Measurements from ENCODE around the gene UGT1A10.

Gene UGT1A10

DNA sequence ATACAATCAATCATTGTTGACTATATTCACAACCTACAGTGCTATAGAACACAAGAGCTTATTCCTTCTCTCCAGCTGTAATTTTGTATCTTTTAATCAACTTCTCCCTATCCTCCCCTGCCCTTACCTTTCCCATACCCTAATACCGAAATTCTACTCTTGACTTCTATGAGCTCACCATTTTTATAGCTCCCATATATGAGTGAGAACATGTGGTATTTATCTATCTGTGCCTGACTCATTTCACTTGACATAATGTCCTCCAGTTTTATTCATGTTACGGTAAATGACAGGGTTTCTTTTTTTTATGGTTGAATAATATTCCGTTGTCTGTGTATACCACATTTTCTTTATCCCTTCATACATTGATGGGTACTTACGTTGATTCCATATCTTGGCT, 144.5 kb downstream of the UGT1A10 start:
- DNase-seq, result no peak

DNA sequence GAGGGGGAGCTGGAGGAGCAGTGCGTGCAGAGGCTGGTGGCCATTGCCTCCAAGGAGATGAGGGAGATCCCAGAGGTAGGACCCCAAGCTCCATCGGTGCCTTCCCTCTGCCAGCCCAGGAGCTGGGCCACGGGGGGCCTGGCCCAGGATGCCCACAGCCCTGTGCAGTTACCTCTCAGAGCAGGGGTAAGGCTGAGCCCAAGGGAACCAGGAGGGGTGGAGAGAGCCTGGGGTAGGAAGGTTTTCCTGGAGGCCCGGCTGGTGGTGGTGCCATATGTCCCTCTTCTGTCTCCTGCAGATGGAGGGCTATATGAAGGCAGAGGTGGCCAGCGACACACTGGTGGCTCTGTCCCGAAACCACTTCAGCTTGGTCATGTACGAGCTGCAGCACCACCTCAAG, 153.3 kb downstream of the UGT1A10 start:
- DNase-seq, result no peak

DNA sequence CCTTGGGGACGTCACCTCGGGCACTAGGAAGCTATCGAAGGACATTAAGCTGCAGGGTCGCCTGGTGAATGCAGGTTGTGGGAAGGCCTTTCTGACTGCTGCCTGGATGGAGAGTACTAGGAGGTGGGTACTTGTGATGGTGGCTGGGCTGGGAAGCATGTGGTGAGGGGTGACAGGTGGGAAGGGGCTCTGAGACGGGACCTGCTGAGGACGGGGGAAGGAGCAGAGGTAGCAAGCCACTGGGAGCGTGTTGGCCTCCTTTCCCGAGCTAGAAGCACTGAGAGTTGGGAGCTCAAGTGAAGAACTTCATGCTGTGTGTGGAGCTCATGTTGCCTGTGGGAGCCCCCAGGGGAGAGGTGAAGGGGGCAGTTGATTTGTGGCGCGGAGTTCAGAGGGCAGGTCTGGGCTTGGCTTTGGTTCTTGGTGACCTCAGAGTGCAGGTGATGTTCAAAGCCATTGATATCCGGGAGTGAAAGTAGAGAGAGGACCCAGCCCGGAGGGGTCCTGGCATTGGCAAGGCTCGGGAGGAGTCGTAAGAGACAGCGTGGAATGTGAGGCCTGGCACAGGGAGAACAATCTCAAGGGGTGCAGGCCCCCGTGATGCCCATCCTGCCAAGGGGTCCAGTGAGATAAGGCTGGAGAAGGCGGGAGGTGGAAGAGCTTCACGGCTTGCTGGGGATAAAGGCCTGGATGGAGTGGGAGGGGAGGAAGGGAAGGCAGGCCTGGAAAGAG, 155.1 kb downstream of the UGT1A10 start:
- no peak for DNase-seq

- no peak for DNase-seq
Measured at GRCh38 chr2:233791883-233792329, 155.7 kb downstream of the UGT1A10 start.

DNA sequence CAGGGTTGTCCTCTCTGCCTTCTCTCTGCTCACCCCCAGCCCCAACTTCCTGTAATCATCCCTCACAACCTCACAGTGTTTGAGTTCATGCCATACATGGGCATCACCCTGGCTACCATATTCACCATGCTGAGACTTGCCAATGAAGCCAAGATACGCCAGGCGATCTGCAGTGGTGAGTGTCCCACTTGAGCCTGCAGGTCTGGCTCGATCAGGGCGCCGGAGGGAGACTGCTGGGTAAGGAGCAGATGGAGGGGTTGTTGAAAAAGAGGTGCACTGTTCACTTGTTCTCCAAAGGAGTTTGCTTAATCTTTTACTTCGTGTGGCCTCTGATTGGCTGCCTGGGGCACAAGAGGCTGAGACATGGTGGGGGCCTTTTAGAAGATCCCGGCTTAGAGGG, 156.5 kb downstream of the UGT1A10 start:
- DNase-seq, result no peak

- no peak for DNase-seq
Measured at GRCh38 chr2:233793465-233794127, 157.3 kb downstream of the UGT1A10 start.

DNA sequence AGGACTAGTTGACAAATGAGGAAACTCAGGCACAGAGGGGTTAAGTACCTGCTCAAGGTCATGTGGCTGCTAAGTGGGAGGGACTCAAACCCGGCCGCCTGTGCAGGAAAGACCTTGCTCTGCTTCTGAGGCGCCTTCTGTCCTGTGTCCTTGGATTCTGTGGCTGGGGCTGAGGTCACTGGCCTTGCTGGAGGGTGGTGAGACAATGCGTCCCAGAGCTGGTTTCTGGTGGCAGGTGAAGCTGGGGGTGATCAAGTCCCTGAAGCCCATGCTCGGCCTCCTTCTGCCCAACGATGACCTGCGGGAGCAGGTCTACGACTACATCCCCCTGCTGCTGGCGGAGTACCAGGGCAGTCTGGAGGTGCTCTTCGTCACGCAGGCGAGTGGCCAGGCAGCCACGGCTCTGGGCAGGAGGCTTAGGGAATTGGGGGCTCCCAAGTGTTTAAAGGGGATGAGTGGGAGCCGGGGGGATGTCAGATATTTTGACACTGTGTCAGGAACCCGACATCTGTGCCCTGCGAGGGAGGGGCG, 157.9 kb downstream of the UGT1A10 start:
- no peak for DNase-seq

- DNase-seq, result no peak
Measured at GRCh38 chr2:233795735-233796171, 159.5 kb downstream of the UGT1A10 start.

DNA sequence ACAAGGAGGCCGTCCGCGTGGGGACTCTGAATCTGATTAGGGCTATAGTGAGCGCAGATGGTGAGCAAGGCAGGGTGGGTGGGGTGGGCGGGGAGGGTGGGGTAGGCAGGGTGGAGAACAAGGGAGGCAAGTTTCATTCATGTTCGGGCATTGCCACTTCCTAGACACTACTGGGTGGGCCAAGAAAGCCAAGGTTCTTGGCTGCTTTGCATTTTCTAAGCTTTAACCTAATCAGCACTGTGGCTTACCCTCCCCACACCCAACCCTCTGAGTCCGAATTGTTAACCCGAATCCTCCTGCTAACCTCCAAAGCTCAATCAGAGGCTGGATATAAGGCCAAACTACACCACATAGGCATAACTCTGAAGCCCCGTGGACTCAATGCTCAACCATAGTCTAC, 160.0 kb downstream of the UGT1A10 start:
- no peak for DNase-seq

- no peak for DNase-seq
Measured at GRCh38 chr2:233798335-233799086, 162.3 kb downstream of the UGT1A10 start.

- no peak for DNase-seq
Measured at GRCh38 chr2:233799087-233799665, 162.9 kb downstream of the UGT1A10 start.

- no peak for DNase-seq
Measured at GRCh38 chr2:233799716-233800115, 163.5 kb downstream of the UGT1A10 start.

GRCh38 chr2:233800208-233800607, 164.0 kb downstream of the UGT1A10 start:
- DNase-seq, result no peak

DNA sequence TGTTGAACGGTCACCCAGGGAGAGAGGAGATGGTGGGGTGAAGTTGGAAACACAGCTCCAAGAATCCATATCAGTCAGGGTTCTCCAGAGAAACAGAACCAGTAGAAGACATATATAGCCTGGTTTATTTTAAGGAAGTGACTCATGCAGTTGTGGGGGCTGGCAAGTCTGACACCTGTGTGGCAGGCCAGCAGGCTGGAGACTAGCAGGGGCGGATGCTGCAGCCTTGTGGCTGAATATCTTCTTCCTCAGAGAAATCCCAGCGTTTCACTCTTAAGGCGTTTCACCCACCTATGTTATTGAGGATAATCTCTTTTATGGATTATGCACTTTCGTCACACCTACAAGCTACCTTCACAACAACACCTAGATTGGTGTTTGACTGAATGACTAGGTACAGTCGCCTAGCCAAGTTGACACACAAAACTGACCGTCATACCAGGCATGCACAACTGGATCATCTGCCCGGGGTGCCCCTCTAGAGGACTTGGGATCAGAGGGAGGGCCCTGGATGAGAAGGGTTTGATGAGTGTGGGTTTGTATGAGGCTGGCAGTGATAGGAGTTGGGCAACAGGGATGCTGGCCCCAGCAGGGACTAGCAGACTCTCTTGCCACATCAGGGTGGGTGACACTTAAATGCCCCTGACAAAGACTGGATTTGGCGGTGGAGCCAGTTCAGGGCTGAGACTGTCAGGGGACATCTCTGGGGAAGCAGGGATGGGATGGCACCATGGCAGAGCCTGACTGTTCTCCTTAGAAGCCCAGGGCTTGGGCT, 165.3 kb downstream of the UGT1A10 start:
- DNase-seq, result no peak

DNA sequence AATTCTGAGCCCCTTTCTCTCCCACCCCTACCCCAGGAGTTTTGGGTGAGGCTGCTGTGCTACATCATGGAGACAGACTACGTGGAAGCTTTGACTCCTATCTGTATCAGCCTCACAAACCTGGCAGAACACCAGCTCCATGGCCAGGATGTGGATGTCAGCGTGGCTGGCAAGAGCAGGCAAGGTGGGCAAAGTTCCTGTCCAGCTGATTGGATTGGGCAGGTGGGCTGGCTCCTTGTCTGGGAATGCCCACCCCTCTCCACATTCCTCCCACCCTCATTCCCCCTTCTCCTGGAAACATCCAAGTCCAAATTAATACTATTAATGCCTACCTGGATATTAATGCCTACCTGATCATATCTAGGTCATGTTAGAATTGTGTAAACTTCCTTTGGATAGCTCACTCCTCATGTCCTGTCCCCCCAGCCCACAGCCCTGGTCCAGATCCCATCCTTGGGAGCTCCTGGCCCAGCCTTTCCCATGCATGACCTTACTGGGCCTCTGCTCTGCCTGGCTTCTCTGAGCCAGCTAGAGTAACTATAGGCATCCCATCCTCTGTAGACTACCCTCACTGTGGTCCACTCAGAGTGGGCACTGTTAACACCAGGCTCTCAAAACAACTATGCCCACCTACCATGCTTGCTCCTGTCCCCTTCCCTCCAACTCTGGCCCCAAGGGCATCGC, 166.0 kb downstream of the UGT1A10 start:
- no peak for DNase-seq

GRCh38 chr2:233803292-233803911, 167.2 kb downstream of the UGT1A10 start:
- DNase-seq, result no peak

DNA sequence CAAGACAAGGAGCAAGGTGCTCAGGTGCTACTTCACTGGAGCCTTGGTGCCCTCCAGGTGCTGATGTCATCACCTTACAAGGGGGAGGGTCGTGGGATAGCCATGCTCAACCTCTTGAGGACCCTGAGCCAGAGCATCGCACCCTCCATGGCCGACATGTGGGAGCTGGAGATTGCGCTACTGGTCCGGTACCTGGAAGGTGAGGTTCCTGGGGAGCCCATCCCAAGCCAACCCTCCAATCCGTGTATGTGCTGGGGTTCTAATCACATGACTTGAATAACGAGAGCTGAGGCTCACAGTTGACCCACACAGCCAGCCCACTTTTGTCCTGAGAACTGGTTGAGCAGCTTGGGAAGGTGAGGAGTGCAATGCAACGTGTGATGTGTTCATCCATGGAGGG, 167.7 kb downstream of the UGT1A10 start:
- no peak for DNase-seq

DNA sequence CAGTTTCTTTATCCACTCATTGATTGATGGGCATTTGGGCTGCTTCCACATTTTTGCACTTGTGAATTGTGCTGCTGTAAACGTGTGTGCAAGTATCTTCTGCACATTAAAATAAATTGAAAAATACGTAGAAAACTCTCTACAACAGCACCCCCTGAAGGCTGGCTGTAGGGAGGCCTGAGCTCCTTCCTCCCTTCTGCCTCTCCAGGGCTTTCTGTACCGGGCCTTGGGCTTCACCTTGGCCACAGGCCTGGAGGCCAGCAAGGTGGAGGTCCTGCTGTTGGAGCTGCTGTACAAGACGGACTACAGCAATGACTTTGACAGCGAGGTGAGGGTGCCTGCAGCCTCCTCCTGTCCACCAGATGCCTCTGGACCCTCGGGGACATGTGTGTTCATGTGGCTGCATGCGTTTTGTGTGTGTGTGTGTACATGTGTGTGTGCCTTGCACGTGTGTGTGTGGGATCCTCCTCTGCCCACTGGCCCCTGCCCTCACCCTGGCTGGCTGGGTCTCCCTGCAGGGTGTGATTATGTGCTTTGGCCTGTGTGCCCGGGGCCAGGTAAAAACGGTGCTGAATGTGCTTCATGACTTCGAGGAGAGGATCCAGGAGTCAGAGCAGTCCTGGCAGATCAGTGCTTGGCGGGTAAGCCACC, 171.1 kb downstream of the UGT1A10 start:
- no peak for DNase-seq

GRCh38 chr2:233807966-233808935, 172.0 kb downstream of the UGT1A10 start:
- no peak for DNase-seq

All from C1 segment of cervical spinal cord (tissue), 14 donors.